22Rv1 (cell line): Measurements from ENCODE around the gene TRPC4.

Experiments used
- H3K27ac ChIP-seq: fragments of 450-650 bp; 2 replicates; pipeline ENCODE4 v1.5.1; 2017
- ZFX ChIP-seq: fragments of 450-650 bp; IDR thresholded peaks from 2 replicates; pipeline ENCODE4 v1.6.1; 2017; ENCODE audit warnings: antibody characterized with exemption, borderline replicate concordance
- TF ChIP-seq, protein P1 (sequence below): fragments of 450-650 bp; IDR thresholded peaks from 2 replicates; pipeline ENCODE4 v1.5.1; 2017; ENCODE audit warnings: mild to moderate bottlenecking

Gene TRPC4

DNA sequence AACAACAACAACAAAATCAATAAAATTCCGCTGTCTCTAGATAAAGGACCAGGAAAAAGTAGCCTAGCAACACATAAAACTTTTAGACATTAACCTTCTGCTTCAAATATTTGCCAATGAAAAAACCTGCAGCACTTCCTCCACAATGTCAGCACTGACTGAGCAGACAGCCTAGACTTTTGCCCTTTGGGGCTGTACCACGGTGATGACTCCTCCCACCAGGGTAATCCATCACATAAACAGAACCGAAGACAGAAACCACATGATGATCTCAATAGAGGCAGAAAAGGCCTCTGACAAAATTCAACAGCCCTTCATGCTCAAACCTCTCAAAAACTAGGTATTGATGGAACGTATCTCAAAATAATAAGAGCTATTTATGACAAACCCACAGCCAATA is 30.2 kb upstream of the TRPC4 start:
- no peak overlapping the region for H3K27ac ChIP-seq
- TF ChIP-seq ZFX, result no peak
- TF ChIP-seq, protein P1, sequence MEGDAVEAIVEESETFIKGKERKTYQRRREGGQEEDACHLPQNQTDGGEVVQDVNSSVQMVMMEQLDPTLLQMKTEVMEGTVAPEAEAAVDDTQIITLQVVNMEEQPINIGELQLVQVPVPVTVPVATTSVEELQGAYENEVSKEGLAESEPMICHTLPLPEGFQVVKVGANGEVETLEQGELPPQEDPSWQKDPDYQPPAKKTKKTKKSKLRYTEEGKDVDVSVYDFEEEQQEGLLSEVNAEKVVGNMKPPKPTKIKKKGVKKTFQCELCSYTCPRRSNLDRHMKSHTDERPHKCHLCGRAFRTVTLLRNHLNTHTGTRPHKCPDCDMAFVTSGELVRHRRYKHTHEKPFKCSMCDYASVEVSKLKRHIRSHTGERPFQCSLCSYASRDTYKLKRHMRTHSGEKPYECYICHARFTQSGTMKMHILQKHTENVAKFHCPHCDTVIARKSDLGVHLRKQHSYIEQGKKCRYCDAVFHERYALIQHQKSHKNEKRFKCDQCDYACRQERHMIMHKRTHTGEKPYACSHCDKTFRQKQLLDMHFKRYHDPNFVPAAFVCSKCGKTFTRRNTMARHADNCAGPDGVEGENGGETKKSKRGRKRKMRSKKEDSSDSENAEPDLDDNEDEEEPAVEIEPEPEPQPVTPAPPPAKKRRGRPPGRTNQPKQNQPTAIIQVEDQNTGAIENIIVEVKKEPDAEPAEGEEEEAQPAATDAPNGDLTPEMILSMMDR, result no peak

DNA sequence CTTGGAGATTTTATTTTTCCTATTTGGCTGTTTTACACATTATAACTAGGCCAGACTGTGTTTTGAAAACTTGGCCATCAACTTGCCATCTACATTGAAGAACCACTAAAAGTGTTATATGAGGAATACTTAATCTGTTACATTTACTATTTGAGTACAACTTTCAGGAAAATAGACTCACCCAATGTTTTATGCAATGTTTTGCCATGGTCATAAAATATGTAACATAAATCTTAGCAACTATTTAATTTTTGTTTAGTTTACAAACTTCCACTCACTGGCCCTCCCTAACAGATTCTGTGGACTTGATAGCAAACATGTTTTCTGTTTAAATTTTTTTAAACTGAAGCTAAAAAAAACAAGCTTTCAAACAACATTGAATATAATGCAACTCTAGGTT is 23.7 kb upstream of the TRPC4 start:
- no peak for TF ChIP-seq ZFX
- TF ChIP-seq, protein P1, result no peak
- no peak overlapping the region for H3K27ac ChIP-seq

DNA sequence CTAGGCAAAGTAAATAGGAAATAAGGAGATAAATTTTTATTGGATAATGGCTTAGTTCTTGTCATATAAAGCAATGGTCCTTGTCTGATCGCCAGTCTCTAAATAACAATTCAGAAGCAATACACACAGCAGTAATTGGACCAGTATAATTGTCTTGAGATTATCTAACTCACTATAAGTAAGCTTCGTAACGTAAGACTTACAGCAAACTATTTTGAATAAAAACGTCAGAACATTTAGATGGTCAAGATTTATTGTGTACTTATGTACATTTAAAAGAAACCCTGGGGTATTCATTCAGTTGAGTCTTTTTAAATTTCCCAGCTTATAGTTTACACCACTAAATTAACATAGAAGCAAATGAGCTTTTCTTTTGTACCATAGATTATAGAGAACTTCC is 20.2 kb upstream of the TRPC4 start:
- H3K27ac ChIP-seq, result no peak overlapping the region
- no peak for TF ChIP-seq ZFX
- TF ChIP-seq, protein P1, result no peak

DNA sequence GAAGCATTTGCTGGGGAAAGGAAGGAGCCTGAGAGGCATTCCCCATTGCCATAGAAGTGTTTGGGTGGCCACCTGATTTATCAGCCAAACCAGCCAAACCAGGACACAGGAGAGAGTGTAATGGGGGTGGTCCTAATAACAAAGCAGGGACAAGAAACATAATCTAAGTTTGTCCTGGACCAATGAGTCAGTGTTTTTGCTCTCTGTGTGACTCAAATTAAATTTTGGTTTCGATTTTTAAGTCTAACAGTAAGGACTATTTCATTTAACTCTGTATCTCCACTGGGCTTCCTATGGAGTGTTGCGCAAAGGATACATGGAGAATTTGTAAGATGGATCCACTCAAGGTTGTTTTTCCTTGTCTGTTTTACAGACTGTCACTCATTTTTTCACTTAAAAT is 19.5 kb upstream of the TRPC4 start:
- H3K27ac ChIP-seq, result no peak overlapping the region

DNA sequence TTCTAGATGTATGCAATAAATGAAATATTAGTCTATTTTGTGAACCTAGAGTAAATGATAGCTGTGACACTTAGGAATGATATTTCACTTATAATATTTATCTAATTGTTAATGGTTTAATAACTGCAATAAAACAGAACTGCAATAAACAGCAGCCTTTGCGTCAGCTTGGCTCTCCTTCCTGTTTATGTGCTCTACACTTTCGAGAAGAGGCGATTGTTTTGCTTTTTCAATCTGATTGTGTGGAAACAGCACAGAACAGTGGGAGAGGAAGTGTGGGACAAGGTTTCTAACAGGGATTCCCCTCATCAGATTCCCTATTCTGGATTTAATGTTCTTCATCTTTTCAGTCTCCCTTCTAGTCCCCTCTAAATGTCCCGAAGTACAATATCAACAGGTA is 17.3 kb upstream of the TRPC4 start:
- no peak for TF ChIP-seq ZFX
- TF ChIP-seq, protein P1, result no peak
- no peak overlapping the region for H3K27ac ChIP-seq

More for the DNA sequence above, 19.5 kb upstream of the TRPC4 start:
- TF ChIP-seq, protein P1, result no peak
- no peak for TF ChIP-seq ZFX

DNA sequence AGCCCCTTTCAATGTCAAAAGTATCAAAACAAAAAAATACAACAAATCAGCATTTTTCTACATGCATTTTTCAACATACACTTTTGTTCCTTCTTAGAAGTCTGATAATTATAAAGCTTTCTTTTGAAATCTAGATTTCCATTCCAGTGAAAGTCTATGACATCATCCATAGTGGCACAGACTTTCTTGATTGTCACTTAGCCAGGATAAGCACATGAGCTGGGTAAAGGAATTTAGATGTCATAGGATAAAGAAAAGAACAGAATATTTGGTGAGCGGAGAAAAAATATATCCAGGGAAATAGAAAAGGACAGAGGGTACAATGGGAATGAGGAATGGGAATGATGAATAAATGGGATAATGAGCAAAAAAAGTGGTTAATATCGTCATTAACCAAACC is 15.1 kb upstream of the TRPC4 start:
- H3K27ac ChIP-seq, result no peak overlapping the region
- TF ChIP-seq, protein P1, result no peak
- no peak for TF ChIP-seq ZFX

DNA sequence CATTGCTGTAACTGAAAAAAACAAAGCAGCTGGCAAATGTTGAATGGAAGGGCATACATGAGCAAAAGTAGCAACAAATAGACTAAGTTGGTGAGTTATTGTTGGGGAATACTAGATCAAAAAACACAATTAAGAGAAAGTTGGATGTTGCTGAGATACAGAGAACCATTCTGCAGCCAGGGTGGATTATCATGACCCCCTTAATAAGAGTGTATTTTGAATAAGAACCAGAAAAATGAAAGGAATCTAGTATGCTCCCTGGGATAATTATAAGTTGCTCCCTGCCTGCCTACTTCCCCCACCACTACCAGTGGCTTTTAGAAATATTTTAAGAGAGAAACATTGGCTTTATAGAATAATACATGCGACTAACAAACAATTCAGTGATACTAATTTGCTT is 14.5 kb upstream of the TRPC4 start:
- TF ChIP-seq, protein P1, result no peak
- TF ChIP-seq ZFX, result no peak

More for the DNA sequence above, 14.5 kb upstream of the TRPC4 start:
- H3K27ac ChIP-seq, result no peak overlapping the region
